Measurements from ENCODE around the gene NUP85.
"Not testable (repeated sequence)": the region's sequence is repeated elsewhere in the genome, so short reads cannot be mapped to it uniquely, and the experiment has no call there.

NUP85 gene

GRCh38 chr17:75205793-75206163 lies 299 bp downstream of the NUP85 start:
- no peak for DNase-seq (ENCODE audit: low spot score)

GRCh38 chr17:75207050-75207407 lies 1.6 kb downstream of the NUP85 start:
- DNase-seq (ENCODE audit: low spot score): not testable (repeated sequence)

GRCh38 chr17:75207760-75208159 lies 2.3 kb downstream of the NUP85 start:
- DNase-seq (ENCODE audit: low spot score): no peak

GRCh38 chr17:75208161-75208560 lies 2.7 kb downstream of the NUP85 start:
- no peak for DNase-seq (ENCODE audit: low spot score)

- no peak for DNase-seq (ENCODE audit: low spot score)
These were observed 3.6 kb downstream of the NUP85 start for GRCh38 chr17:75209061-75209460.

GRCh38 chr17:75218131-75218530 lies 12.7 kb downstream of the NUP85 start:
- no peak for DNase-seq (ENCODE audit: low spot score)

- DNase-seq (ENCODE audit: low spot score): peak; percentile 3
These were observed 14.3 kb downstream of the NUP85 start for GRCh38 chr17:75219815-75220214.

- DNase-seq (ENCODE audit: low spot score): peak; percentile 14
These were observed 19.5 kb downstream of the NUP85 start for GRCh38 chr17:75225016-75225415.

- no peak for DNase-seq (ENCODE audit: low spot score)
These were observed 22.2 kb downstream of the NUP85 start for GRCh38 chr17:75227729-75228128.

- peak; percentile 11 for DNase-seq (ENCODE audit: low spot score)
These were observed 22.8 kb downstream of the NUP85 start for GRCh38 chr17:75228305-75228704.

- DNase-seq (ENCODE audit: low spot score): no peak
These were observed 23.4 kb downstream of the NUP85 start for GRCh38 chr17:75228847-75229246.

GRCh38 chr17:75231071-75231470 lies 25.6 kb downstream of the NUP85 start:
- no peak for DNase-seq (ENCODE audit: low spot score)

- DNase-seq (ENCODE audit: low spot score): no peak
These were observed 26.4 kb downstream of the NUP85 start for GRCh38 chr17:75231741-75232464.

- no peak for DNase-seq (ENCODE audit: low spot score)
These were observed 27.3 kb downstream of the NUP85 start for GRCh38 chr17:75232786-75233185.

GRCh38 chr17:75237100-75238014 lies 31.9 kb downstream of the NUP85 start:
- DNase-seq (ENCODE audit: low spot score): no peak

GRCh38 chr17:75238020-75238580 lies 32.6 kb downstream of the NUP85 start:
- no peak for DNase-seq (ENCODE audit: low spot score)

- DNase-seq (ENCODE audit: low spot score): peak; percentile 83
These were observed 33.3 kb downstream of the NUP85 start for GRCh38 chr17:75238684-75239191.

- DNase-seq (ENCODE audit: low spot score): no peak
These were observed 33.7 kb downstream of the NUP85 start for GRCh38 chr17:75239214-75239613.

- DNase-seq (ENCODE audit: low spot score): no peak
These were observed 34.4 kb downstream of the NUP85 start for GRCh38 chr17:75239778-75240393.

- peak; percentile 65 for DNase-seq (ENCODE audit: low spot score)
These were observed 35.1 kb downstream of the NUP85 start for GRCh38 chr17:75240394-75241142.

- peak; percentile 68 for DNase-seq (ENCODE audit: low spot score)
These were observed 35.6 kb downstream of the NUP85 start for GRCh38 chr17:75241143-75241430.

- no peak for DNase-seq (ENCODE audit: low spot score)
These were observed 36.0 kb downstream of the NUP85 start for GRCh38 chr17:75241502-75241901.
